Measurements from ENCODE around the gene GJB3.

GJB3 gene

DNA sequence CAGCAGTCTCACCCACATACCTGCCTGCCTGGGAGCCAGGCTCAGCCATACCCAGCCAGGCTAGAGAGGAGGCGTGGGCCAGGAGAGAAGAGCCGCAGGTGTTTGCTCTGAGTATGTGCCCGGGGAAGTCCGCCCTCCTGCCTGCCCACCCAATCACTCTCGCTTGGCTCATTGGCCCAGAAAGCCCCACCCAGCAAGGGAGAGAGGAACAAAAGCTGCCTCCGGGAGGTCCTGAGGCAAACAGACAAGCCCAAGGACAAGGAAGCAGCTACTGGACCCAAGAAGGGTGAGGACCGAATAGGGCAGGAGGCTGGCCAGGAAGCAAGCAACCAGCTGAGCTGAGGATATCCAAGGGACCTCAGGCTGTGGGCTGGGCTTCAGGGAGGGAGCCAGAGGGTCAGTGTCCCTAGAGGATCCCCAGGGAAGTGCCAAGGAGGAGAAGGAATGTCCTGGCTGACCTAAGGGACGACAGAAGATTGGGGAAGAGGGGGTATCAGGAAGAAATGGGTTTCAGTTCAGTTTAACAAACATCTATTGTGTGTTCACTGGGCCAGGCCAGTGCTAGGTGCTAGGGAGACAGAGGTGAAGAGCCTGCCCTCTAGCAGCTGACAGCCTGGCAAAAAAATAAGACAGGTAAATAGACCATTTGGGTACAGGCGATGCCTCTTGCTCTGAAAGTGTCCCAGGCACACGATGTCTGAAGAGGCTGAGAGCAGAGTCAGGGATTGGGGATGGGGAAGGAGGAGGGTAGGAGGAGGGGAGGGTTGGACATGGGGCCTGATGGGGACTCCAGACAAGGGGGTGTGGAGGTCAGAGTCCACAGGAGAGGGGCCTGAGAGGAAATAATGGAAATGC is 21.3 kb upstream of the GJB3 start, which contains the start of gene GJB4:
GJB4 (plus strand) TSS at position 238 of the 855 bp plus-strand sequence. CDS start 1,515 bp downstream, outside the sequence.
- no peak within 1 kb of the TSS for H3K4ac ChIP-seq (ENCODE audit: low read depth in 1 of 2, low read length in 2 of 2)
- no peak within 1 kb of the TSS for H3K18ac ChIP-seq (ENCODE audit: low read depth in 1 of 2, low read length in 2 of 2)
- no peaks in the 10 kb centered on the region for H3K36me3 ChIP-seq (ENCODE audit: control insufficient read depth in 1 of 2, insufficient read depth in 2 of 2, low read depth in 1 of 2, low read length in 2 of 2)
- H3K79me1 ChIP-seq (replicated peaks; ENCODE audit: low read length, poor library complexity, severe bottlenecking), result no peaks in the 10 kb centered on the region
- no peak within 1 kb of the TSS for H2BK12ac ChIP-seq (ENCODE audit: low read length in 2 of 2)
- H3K14ac ChIP-seq (ENCODE audit: low read length in 2 of 2), result no peak within 1 kb of the TSS
- H2AFZ ChIP-seq (ENCODE audit: low read depth, low read length), result no peak within 1 kb of the TSS
- no peak within 1 kb of the TSS for H2BK120ac ChIP-seq (ENCODE audit: low read depth, low read length)
- peaks cover 9% of the 10 kb centered on the region for H3K4me1 ChIP-seq (ENCODE audit: control insufficient read depth, insufficient read depth, low read depth, low read length)
- H3K4me2 ChIP-seq (ENCODE audit: low read length, poor library complexity, severe bottlenecking), result no peak within 1 kb of the TSS
- no peak for DNase-seq
- no peak within 1 kb of the TSS for H4K8ac ChIP-seq (ENCODE audit: low read length)
- no peak within 1 kb of the TSS for H2AK5ac ChIP-seq (ENCODE audit: low read length, severe bottlenecking)
- no peak within 1 kb of the TSS for H3K9ac ChIP-seq (ENCODE audit: low read length)
- H3K27me3 ChIP-seq (ENCODE audit: control insufficient read depth in 1 of 2, insufficient read depth in 1 of 2, low read length in 2 of 2), result peaks cover 0 to 55% of the 10 kb centered on the region in 2 experiments
- no peak within 1 kb of the TSS for H3K4me3 ChIP-seq (ENCODE audit: insufficient read depth in 1 of 2, low read depth in 1 of 2, low read length in 2 of 2)
- WGBS, result 60% methylated on average over 8 of the region's 10 CpGs
- no peak within 1 kb of the TSS for H3K23ac ChIP-seq (ENCODE audit: low read length in 2 of 2)
- H3K9me3 ChIP-seq (ENCODE audit: control insufficient read depth, low read length), result no peaks in the 10 kb centered on the region
- no peak within 1 kb of the TSS for H2BK15ac ChIP-seq (ENCODE audit: low read depth, poor library complexity, severe bottlenecking)
- no peak within 1 kb of the TSS for H2BK5ac ChIP-seq (ENCODE audit: low read depth, low read length, poor library complexity, severe bottlenecking)
- H3K27ac ChIP-seq (ENCODE audit: low read length, poor library complexity, severe bottlenecking), result no peak within 1 kb of the TSS
- H4K91ac ChIP-seq (ENCODE audit: low read length), result no peak within 1 kb of the TSS

- Histone ChIP-seq H3K36me3 (ENCODE audit: control insufficient read depth in 1 of 2, insufficient read depth in 2 of 2, low read depth in 1 of 2, low read length in 2 of 2) (no peaks in the 10 kb centered on the region), H2BK15ac (ENCODE audit: low read depth, poor library complexity, severe bottlenecking) (no peak overlapping the region), H3K4me2 (ENCODE audit: low read length, poor library complexity, severe bottlenecking) (no peak overlapping the region), H2AFZ (ENCODE audit: low read depth, low read length) (no peak overlapping the region), H3K79me1 (replicated peaks; ENCODE audit: low read length, poor library complexity, severe bottlenecking) (no peaks in the 10 kb centered on the region), H4K8ac (ENCODE audit: low read length) (no peak overlapping the region), H2BK12ac (ENCODE audit: low read length in 2 of 2) (no peak overlapping the region), H3K4me3 (ENCODE audit: insufficient read depth in 1 of 2, low read depth in 1 of 2, low read length in 2 of 2) (no peak overlapping the region), H3K23ac (ENCODE audit: low read length in 2 of 2) (no peak overlapping the region), H3K9me3 (ENCODE audit: control insufficient read depth, low read length) (no peaks in the 10 kb centered on the region), H3K9ac (ENCODE audit: low read length) (no peak overlapping the region), H3K27ac (ENCODE audit: low read length, poor library complexity, severe bottlenecking) (no peak overlapping the region), H4K91ac (ENCODE audit: low read length) (no peak overlapping the region), H3K4ac (ENCODE audit: low read depth in 1 of 2, low read length in 2 of 2) (no peak overlapping the region), H2BK5ac (ENCODE audit: low read depth, low read length, poor library complexity, severe bottlenecking) (no peak overlapping the region), H2AK5ac (ENCODE audit: low read length, severe bottlenecking) (no peak overlapping the region), H3K4me1 (ENCODE audit: control insufficient read depth, insufficient read depth, low read depth, low read length) (peaks cover 9% of the 10 kb centered on the region), H3K18ac (ENCODE audit: low read depth in 1 of 2, low read length in 2 of 2) (no peak overlapping the region), H3K27me3 (ENCODE audit: control insufficient read depth in 1 of 2, insufficient read depth in 1 of 2, low read length in 2 of 2) (peaks cover 0 to 60% of the 10 kb centered on the region in 2 experiments), H3K14ac (ENCODE audit: low read length in 2 of 2) (no peak overlapping the region), H2BK120ac (ENCODE audit: low read depth, low read length) (no peak overlapping the region)
- DNase-seq, result no peak
- WGBS, result 89% methylated on average over 33 of the region's 33 CpGs
These were observed 19.7 kb upstream of the GJB3 start for GRCh38 chr1:34761176-34761761.

GRCh38 chr1:34761776-34762307 is 19.2 kb upstream of the GJB3 start:
- no peak overlapping the region for H2BK15ac ChIP-seq (ENCODE audit: low read depth, poor library complexity, severe bottlenecking)
- H3K18ac ChIP-seq (ENCODE audit: low read depth in 1 of 2, low read length in 2 of 2), result no peak overlapping the region
- no peak overlapping the region for H3K14ac ChIP-seq (ENCODE audit: low read length in 2 of 2)
- H4K8ac ChIP-seq (ENCODE audit: low read length), result no peak overlapping the region
- no peak overlapping the region for H2BK120ac ChIP-seq (ENCODE audit: low read depth, low read length)
- peaks cover 9% of the 10 kb centered on the region for H3K4me1 ChIP-seq (ENCODE audit: control insufficient read depth, insufficient read depth, low read depth, low read length)
- no peak overlapping the region for H2BK5ac ChIP-seq (ENCODE audit: low read depth, low read length, poor library complexity, severe bottlenecking)
- no peak overlapping the region for H3K27ac ChIP-seq (ENCODE audit: low read length, poor library complexity, severe bottlenecking)
- no peak overlapping the region for H3K9ac ChIP-seq (ENCODE audit: low read length)
- no peak overlapping the region for H2AFZ ChIP-seq (ENCODE audit: low read depth, low read length)
- H2AK5ac ChIP-seq (ENCODE audit: low read length, severe bottlenecking), result no peak overlapping the region
- H3K27me3 ChIP-seq (ENCODE audit: control insufficient read depth in 1 of 2, insufficient read depth in 1 of 2, low read length in 2 of 2), result peaks cover 0 to 60% of the 10 kb centered on the region in 2 experiments
- no peaks in the 10 kb centered on the region for H3K79me1 ChIP-seq (replicated peaks; ENCODE audit: low read length, poor library complexity, severe bottlenecking)
- no peak overlapping the region for H3K4me2 ChIP-seq (ENCODE audit: low read length, poor library complexity, severe bottlenecking)
- no peak for DNase-seq
- no peaks in the 10 kb centered on the region for H3K36me3 ChIP-seq (ENCODE audit: control insufficient read depth in 1 of 2, insufficient read depth in 2 of 2, low read depth in 1 of 2, low read length in 2 of 2)
- H4K91ac ChIP-seq (ENCODE audit: low read length), result no peak overlapping the region
- no peak overlapping the region for H2BK12ac ChIP-seq (ENCODE audit: low read length in 2 of 2)
- 85% methylated on average over 13 of the region's 13 CpGs for WGBS
- no peaks in the 10 kb centered on the region for H3K9me3 ChIP-seq (ENCODE audit: control insufficient read depth, low read length)
- H3K4ac ChIP-seq (ENCODE audit: low read depth in 1 of 2, low read length in 2 of 2), result no peak overlapping the region
- no peak overlapping the region for H3K4me3 ChIP-seq (ENCODE audit: insufficient read depth in 1 of 2, low read depth in 1 of 2, low read length in 2 of 2)
- no peak overlapping the region for H3K23ac ChIP-seq (ENCODE audit: low read length in 2 of 2)

- Histone ChIP-seq H3K18ac (ENCODE audit: low read depth in 1 of 2, low read length in 2 of 2) (no peak overlapping the region), H3K23ac (ENCODE audit: low read length in 2 of 2) (no peak overlapping the region), H3K9me3 (ENCODE audit: control insufficient read depth, low read length) (no peaks in the 10 kb centered on the region), H3K36me3 (ENCODE audit: control insufficient read depth in 1 of 2, insufficient read depth in 2 of 2, low read depth in 1 of 2, low read length in 2 of 2) (no peaks in the 10 kb centered on the region), H2BK12ac (ENCODE audit: low read length in 2 of 2) (no peak overlapping the region), H2BK5ac (ENCODE audit: low read depth, low read length, poor library complexity, severe bottlenecking) (no peak overlapping the region), H3K4ac (ENCODE audit: low read depth in 1 of 2, low read length in 2 of 2) (no peak overlapping the region), H2AFZ (ENCODE audit: low read depth, low read length) (no peak overlapping the region), H3K79me1 (replicated peaks; ENCODE audit: low read length, poor library complexity, severe bottlenecking) (no peaks in the 10 kb centered on the region), H2BK15ac (ENCODE audit: low read depth, poor library complexity, severe bottlenecking) (no peak overlapping the region), H2BK120ac (ENCODE audit: low read depth, low read length) (no peak overlapping the region), H4K8ac (ENCODE audit: low read length) (no peak overlapping the region), H2AK5ac (ENCODE audit: low read length, severe bottlenecking) (no peak overlapping the region), H3K4me2 (ENCODE audit: low read length, poor library complexity, severe bottlenecking) (no peak overlapping the region), H3K27me3 (ENCODE audit: control insufficient read depth in 1 of 2, insufficient read depth in 1 of 2, low read length in 2 of 2) (peaks cover 0 to 63% of the 10 kb centered on the region in 2 experiments), H4K91ac (ENCODE audit: low read length) (no peak overlapping the region), H3K4me1 (ENCODE audit: control insufficient read depth, insufficient read depth, low read depth, low read length) (peaks cover 9% of the 10 kb centered on the region), H3K27ac (ENCODE audit: low read length, poor library complexity, severe bottlenecking) (no peak overlapping the region), H3K4me3 (ENCODE audit: insufficient read depth in 1 of 2, low read depth in 1 of 2, low read length in 2 of 2) (no peak overlapping the region), H3K9ac (ENCODE audit: low read length) (no peak overlapping the region), H3K14ac (ENCODE audit: low read length in 2 of 2) (no peak overlapping the region)
- WGBS, result 56% methylated on average over 7 of the region's 7 CpGs
- no peak for DNase-seq
These were observed 18.4 kb upstream of the GJB3 start for GRCh38 chr1:34762474-34763141.

Data from mesenchymal stem cell (in vitro differentiated cells and primary cell).